Panc1 (cell line): ENCODE measurements around the gene TRANK1. TPM values are rescaled to one million over a fixed set of nuclear protein-coding genes. Genes with fewer than 3 reads are reported as not detected.

ENCODE experiments used
- ATAC-seq: fragments of 200-7000 bp; cut with Tn5 transposase; 2 replicates; pipeline ENCODE4 v1.9.1; 2020; ENCODE audit warnings: mild to moderate bottlenecking, moderate library complexity
- BruUV-seq: library from RNA; stranded (reverse); fragments of 400-500 nt; replicated peaks from 2 replicates; lab custom pipeline; 2021; lab: Mats Ljungman, UMichigan
- CTCF ChIA-PET: fragments of 300-600 bp; sonication (Branson Sonifier 250); formaldehyde crosslinking; loops from one replicate; lab custom pipeline; 2022; ENCODE audit warnings: antibody characterized with exemption; lab: Charles Lee
- POLR2A ChIA-PET: fragments of 300-600 bp; sonication (Branson Sonifier 250); formaldehyde crosslinking; loops from one replicate; lab custom pipeline; 2022; ENCODE audit warnings: antibody characterized with exemption; lab: Charles Lee
- DNase-seq: peaks from one replicate; pipeline ENCODE4 v3.0.0-alpha.2; 2010; ENCODE audit warnings: low read depth, low spot score
- H3K27ac ChIP-seq: 2 replicates; pipeline ENCODE4 v1.5.1; 2011; ENCODE audit warnings: mild to moderate bottlenecking, low read length, inconsistent platforms
- H3K27me3 ChIP-seq: fragments of 200-500 bp; sonication (Bioruptor generic); 2 replicates; pipeline ENCODE4 v1.6.0; 2014; ENCODE audit warnings: low read length, inconsistent platforms; ENCODE audit not compliant: control insufficient read depth, insufficient read depth
- H3K36me3 ChIP-seq: fragments of 200-500 bp; sonication (Bioruptor generic); 2 replicates; pipeline ENCODE4 v1.5.1; 2014; ENCODE audit warnings: inconsistent platforms, mild to moderate bottlenecking, low read length, moderate library complexity; ENCODE audit not compliant: control insufficient read depth, insufficient read depth
- H3K4me1 ChIP-seq: 2 replicates; pipeline ENCODE4 v1.5.1; 2011; ENCODE audit warnings: inconsistent platforms, mild to moderate bottlenecking, low read length, moderate library complexity; ENCODE audit not compliant: control insufficient read depth, insufficient read depth
- H3K4me3 ChIP-seq, 2 experiments: 2 replicates each; pipeline ENCODE4 v1.5.1; 2011 to 2012; ENCODE audit warnings: low read depth in 2 of 2, low read length in 2 of 2, mild to moderate bottlenecking in 2 of 2, inconsistent platforms in 1 of 2, moderate library complexity in 1 of 2
- H3K9me3 ChIP-seq: fragments of 200-500 bp; sonication (Bioruptor generic); 2 replicates; pipeline ENCODE4 v1.5.1; 2014; ENCODE audit warnings: low read depth, mild to moderate bottlenecking, inconsistent platforms, low read length, moderate library complexity; ENCODE audit not compliant: control insufficient read depth, insufficient read depth
- POLR2AphosphoS5 ChIP-seq: IDR thresholded peaks from 2 replicates; pipeline ENCODE4 v1.6.1; 2012; ENCODE audit warnings: mild to moderate bottlenecking, low read depth, low read length, moderate library complexity
- SIN3A ChIP-seq: IDR thresholded peaks from 2 replicates; pipeline ENCODE4 v1.6.1; 2012; ENCODE audit warnings: low read depth, mild to moderate bottlenecking, low read length, moderate library complexity, borderline replicate concordance; ENCODE audit not compliant: insufficient read depth
- TCF7L2 ChIP-seq: IDR thresholded peaks from 2 replicates; pipeline ENCODE4 v1.6.1; 2011; ENCODE audit warnings: mild to moderate bottlenecking, low read depth, low read length, inconsistent platforms
- in situ Hi-C: cut with HindIII; loops from 2 replicates; pipeline ENCODE4 v1.10.0; 2016; ENCODE audit warnings: low sequenced_read_pairs, low pct_unique_long_range_greater_than_20kb
- intact Hi-C: fragments of 100-400 bp; cut with micrococcal nuclease; formaldehyde crosslinking; loops from one replicate; pipeline ENCODE4 v1.10.0; 2022; ENCODE audit not compliant: unreplicated experiment
- total RNA-seq: library from RNA; stranded (reverse); gene quantifications from one replicate; pipeline ENCODE4 v1.2.1, GENCODE V29; 2021; ENCODE audit not compliant: unreplicated experiment
- TF ChIP-seq, protein P1 (sequence below), 2 experiments: IDR thresholded peaks; 2 replicates each; pipeline ENCODE4 v1.6.1; 2011 to 2012; ENCODE audit warnings: low read depth in 2 of 2, control low read depth in 1 of 2, low read length in 1 of 2, mild to moderate bottlenecking in 1 of 2, moderate library complexity in 1 of 2; ENCODE audit not compliant: insufficient read depth in 1 of 2
- TF ChIP-seq, protein P2 (sequence below): fragments of 450-650 bp; IDR thresholded peaks from 2 replicates; pipeline ENCODE4 v1.5.1; 2017; ENCODE audit warnings: mild to moderate bottlenecking

Gene TRANK1
- total RNA-seq, 1 experiment from 2014 or later = 3.2 TPM

DNA sequence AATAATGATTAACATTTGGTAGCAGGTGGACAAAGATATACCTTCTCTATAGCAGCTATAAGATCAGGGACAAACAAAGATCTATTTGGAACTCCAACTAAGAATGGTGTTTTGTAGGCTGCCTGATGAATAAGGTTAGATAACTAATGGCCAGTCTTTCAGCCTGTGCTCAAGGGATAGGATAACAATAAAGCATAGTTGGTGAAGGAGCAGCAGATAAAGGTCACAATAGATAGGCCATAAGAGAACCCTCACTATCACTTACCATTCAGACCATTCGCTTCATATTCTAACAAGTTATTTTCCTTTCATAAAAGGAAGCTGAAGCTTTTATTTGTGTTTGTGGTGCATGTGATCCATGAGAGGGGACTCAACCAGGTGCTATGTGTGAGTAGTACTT is 28.3 kb upstream of the TRANK1 start:
- TF ChIP-seq, protein P1, sequence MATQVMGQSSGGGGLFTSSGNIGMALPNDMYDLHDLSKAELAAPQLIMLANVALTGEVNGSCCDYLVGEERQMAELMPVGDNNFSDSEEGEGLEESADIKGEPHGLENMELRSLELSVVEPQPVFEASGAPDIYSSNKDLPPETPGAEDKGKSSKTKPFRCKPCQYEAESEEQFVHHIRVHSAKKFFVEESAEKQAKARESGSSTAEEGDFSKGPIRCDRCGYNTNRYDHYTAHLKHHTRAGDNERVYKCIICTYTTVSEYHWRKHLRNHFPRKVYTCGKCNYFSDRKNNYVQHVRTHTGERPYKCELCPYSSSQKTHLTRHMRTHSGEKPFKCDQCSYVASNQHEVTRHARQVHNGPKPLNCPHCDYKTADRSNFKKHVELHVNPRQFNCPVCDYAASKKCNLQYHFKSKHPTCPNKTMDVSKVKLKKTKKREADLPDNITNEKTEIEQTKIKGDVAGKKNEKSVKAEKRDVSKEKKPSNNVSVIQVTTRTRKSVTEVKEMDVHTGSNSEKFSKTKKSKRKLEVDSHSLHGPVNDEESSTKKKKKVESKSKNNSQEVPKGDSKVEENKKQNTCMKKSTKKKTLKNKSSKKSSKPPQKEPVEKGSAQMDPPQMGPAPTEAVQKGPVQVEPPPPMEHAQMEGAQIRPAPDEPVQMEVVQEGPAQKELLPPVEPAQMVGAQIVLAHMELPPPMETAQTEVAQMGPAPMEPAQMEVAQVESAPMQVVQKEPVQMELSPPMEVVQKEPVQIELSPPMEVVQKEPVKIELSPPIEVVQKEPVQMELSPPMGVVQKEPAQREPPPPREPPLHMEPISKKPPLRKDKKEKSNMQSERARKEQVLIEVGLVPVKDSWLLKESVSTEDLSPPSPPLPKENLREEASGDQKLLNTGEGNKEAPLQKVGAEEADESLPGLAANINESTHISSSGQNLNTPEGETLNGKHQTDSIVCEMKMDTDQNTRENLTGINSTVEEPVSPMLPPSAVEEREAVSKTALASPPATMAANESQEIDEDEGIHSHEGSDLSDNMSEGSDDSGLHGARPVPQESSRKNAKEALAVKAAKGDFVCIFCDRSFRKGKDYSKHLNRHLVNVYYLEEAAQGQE (IDR thresholded peaks at IDR 0.05; ENCODE audit: insufficient read depth in 1 of 2, low read depth in 2 of 2, low read length in 1 of 2) = no peak
- TF ChIP-seq POLR2AphosphoS5 = no peak
- TF ChIP-seq, protein P2, sequence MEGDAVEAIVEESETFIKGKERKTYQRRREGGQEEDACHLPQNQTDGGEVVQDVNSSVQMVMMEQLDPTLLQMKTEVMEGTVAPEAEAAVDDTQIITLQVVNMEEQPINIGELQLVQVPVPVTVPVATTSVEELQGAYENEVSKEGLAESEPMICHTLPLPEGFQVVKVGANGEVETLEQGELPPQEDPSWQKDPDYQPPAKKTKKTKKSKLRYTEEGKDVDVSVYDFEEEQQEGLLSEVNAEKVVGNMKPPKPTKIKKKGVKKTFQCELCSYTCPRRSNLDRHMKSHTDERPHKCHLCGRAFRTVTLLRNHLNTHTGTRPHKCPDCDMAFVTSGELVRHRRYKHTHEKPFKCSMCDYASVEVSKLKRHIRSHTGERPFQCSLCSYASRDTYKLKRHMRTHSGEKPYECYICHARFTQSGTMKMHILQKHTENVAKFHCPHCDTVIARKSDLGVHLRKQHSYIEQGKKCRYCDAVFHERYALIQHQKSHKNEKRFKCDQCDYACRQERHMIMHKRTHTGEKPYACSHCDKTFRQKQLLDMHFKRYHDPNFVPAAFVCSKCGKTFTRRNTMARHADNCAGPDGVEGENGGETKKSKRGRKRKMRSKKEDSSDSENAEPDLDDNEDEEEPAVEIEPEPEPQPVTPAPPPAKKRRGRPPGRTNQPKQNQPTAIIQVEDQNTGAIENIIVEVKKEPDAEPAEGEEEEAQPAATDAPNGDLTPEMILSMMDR = no peak
- no peak for TF ChIP-seq TCF7L2
- no peak for TF ChIP-seq SIN3A
- ATAC-seq (no peak), DNase-seq (no peak)
- Histone ChIP-seq H3K27ac (no peak overlapping the region), H3K4me1 (no peaks in the 10 kb centered on the region), H3K27me3 (no peaks in the 10 kb centered on the region), H3K4me3 (no peak overlapping the region), H3K36me3 (no peaks in the 10 kb centered on the region), H3K9me3 (no peaks in the 10 kb centered on the region)
- ChIA-PET POLR2A (no interaction called here), CTCF (no interaction called here)
- in situ Hi-C loops (no loop called here), intact Hi-C loops (no loop called here)
- no TSS peak for BruUV-seq

DNA sequence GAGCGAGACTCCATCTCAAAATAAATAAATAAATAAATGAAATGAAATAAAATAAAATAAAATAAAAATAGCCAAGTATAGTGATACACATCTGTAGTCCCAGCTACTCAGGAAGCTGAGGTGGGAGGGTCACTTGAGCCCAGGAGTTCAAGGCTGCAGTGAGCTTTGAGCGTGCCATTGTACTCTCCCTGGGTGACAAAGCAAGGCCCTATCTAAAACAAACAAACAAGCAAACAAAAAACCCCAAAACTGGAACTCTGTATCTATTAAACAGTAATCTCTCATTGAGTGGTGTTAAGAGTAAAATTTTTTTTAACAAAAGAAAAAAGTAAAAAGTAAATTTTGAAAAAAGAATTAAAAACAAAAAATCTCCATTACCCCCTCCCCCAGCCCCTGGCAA is 27.3 kb upstream of the TRANK1 start:
- POLR2A ChIA-PET = no interaction called here
- no peak for ATAC-seq
- CTCF ChIA-PET = no interaction called here

More for the DNA sequence above, 27.3 kb upstream of the TRANK1 start:
- Histone ChIP-seq H3K4me3 (no peak overlapping the region), H3K27me3 (no peaks in the 10 kb centered on the region), H3K9me3 (no peaks in the 10 kb centered on the region), H3K4me1 (no peaks in the 10 kb centered on the region), H3K27ac (no peak overlapping the region), H3K36me3 (no peaks in the 10 kb centered on the region)
- intact Hi-C loops = no loop called here
- in situ Hi-C loops = no loop called here
- no TSS peak for BruUV-seq
- no peak for TF ChIP-seq SIN3A
- TF ChIP-seq POLR2AphosphoS5 = no peak
- TF ChIP-seq, protein P2 = no peak
- TF ChIP-seq, protein P1 (IDR thresholded peaks at IDR 0.05; ENCODE audit: insufficient read depth in 1 of 2, low read depth in 2 of 2, low read length in 1 of 2) = no peak
- no peak for TF ChIP-seq TCF7L2
- DNase-seq = no peak
